Loucy (cell line): ENCODE results near the gene WSCD1.

ENCODE experiments used
- CTCF ChIP-seq: fragments of 200-600 bp; sonication (generic); conservative IDR thresholded peaks from 2 replicates; pipeline ENCODE4 v1.5.1; 2014; ENCODE audit warnings: mild to moderate bottlenecking, antibody characterized with exemption, low read length
- EZH2phosphoT487 ChIP-seq: fragments of 200-600 bp; IDR thresholded peaks from 2 replicates; pipeline ENCODE4 v1.6.1; 2018; ENCODE audit warnings: antibody characterized with exemption, mild to moderate bottlenecking, moderate library complexity, borderline replicate concordance

- TF ChIP-seq CTCF: no peak
- no peak for TF ChIP-seq EZH2phosphoT487
Measured at GRCh38 chr17:6160911-6161855, 91.0 kb downstream of the WSCD1 start.
